Measurements from ENCODE around the gene OR6B3. TPM values are rescaled to one million over a fixed set of nuclear protein-coding genes. Genes with fewer than 3 reads are reported as not detected.

Gene OR6B3
- total RNA-seq, 3 donors from 2014 or later = 1.0 TPM; not detected in 2

DNA sequence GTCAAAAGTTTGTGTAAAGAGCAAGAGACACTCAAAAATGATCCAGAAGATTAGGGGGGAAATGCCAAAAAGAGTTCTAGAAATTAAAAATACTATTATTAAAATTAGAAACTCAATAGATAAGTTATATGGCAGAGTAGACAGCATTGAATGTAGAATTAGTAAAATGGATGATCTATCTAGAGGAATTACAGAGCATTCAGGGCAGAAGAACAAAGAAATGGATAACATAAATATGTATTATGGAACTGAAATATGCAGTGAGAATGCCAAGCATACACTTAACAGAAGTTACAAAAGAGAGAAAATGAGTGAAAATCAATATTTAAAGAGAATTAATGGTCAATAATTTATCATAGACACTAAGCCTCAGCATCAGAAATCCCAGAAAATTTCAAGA, 33.2 kb upstream of the OR6B3 start:
- intact Hi-C loops (cut with DNase I; ENCODE audit: low total_unique reads) = no loop called here
- H3K27me3 ChIP-seq = peaks cover 0 to 3% of the 10 kb centered on the region in 2 donors

DNA sequence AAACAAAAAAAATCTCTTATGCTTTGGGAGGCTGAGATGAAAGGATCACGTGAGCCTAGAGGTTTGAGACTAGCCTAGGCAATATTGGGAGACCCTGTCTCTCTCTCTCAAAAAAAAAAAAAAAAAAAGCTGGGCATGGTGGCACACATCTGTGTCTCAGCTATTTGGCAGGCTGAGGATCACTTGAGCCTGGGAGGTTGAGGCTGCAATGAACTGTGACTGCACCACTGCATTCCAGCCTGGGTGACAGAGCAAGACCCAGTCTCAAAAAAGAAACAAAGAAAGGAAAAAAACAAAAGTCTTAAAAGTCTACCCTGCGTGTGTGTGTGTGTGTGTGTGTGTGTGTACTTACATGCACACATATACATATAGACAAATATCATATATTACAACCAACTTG, 25.3 kb upstream of the OR6B3 start:
- Histone ChIP-seq H3K4me3 (no peak overlapping the region), H3K9me3 (peaks cover 0 to 15% of the 10 kb centered on the region in 2 donors), H3K27me3 (no peaks in the 10 kb centered on the region), H3K36me3 (no peaks in the 10 kb centered on the region), H3K27ac (no peak overlapping the region), H3K4me1 (no peaks in the 10 kb centered on the region)
- intact Hi-C loops (cut with DNase I; ENCODE audit: low total_unique reads) = no loop called here
- TF ChIP-seq POLR2A (IDR thresholded peaks at IDR 0.05) (no peak), CTCF (IDR thresholded peaks at IDR 0.05) (no peak), POLR2AphosphoS5 (IDR thresholded peaks at IDR 0.05) (no peak)
- DNase-seq (ENCODE audit: low spot score in 2 of 2) = no peak

More for the DNA sequence above, 33.2 kb upstream of the OR6B3 start:
- no peaks in the 10 kb centered on the region for H3K36me3 ChIP-seq
- no peak for DNase-seq (ENCODE audit: low spot score in 2 of 2)
- no peak for TF ChIP-seq POLR2A (IDR thresholded peaks at IDR 0.05)
- no peak for TF ChIP-seq CTCF (IDR thresholded peaks at IDR 0.05)
- TF ChIP-seq POLR2AphosphoS5 (IDR thresholded peaks at IDR 0.05) = no peak
- H3K9me3 ChIP-seq = peaks cover 6 to 10% of the 10 kb centered on the region in 2 donors
- H3K27ac ChIP-seq = no peak overlapping the region
- no peak overlapping the region for H3K4me3 ChIP-seq
- no peaks in the 10 kb centered on the region for H3K4me1 ChIP-seq

DNA sequence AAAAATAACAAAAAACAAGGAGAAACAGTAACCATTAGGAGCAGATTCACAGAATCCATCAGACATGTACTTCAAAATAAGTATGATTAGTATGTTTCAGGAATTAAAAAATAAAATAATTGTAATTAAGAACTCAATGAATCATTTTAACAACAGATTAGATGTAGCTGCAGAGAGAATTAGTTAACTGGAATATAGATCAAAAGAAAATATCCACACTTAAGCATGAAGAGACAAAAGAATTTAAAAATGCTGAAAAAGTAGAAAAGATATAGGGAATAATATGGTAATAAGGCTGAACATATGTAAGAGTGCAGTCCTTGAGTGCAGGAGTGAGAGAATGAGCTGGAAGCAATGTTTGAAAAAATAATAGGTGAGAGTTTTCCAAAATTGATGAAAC, 24.1 kb upstream of the OR6B3 start:
- intact Hi-C loops (cut with DNase I; ENCODE audit: low total_unique reads) = no loop called here
- H3K36me3 ChIP-seq = no peaks in the 10 kb centered on the region
- no peaks in the 10 kb centered on the region for H3K27me3 ChIP-seq
- DNase-seq (ENCODE audit: low spot score in 2 of 2) = no peak
- H3K27ac ChIP-seq = no peak overlapping the region
- TF ChIP-seq POLR2A (IDR thresholded peaks at IDR 0.05) = no peak
- no peak for TF ChIP-seq POLR2AphosphoS5 (IDR thresholded peaks at IDR 0.05)
- TF ChIP-seq CTCF (IDR thresholded peaks at IDR 0.05) = no peak
- H3K9me3 ChIP-seq = peaks cover 0 to 15% of the 10 kb centered on the region in 2 donors
- H3K4me1 ChIP-seq = no peaks in the 10 kb centered on the region
- H3K4me3 ChIP-seq = no peak overlapping the region

DNA sequence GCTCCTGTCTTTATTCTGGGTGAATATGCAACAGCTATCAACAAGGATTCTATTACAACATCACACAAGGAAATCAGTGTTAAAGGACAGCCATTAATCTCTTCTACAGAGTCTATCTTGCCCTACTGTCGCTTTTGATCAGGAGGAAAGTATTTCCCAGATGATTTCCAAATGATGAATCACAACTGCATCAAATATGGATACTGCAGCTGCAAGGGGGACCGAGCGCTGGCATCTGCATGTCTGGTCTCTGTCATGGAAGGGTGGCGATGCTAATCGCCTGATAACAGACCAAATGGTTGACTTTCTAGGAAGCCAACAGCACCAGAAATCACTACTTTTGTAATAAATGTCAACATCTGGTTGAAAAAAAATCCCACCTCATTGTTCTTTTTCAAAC, 21.2 kb upstream of the OR6B3 start:
- TF ChIP-seq POLR2AphosphoS5 (IDR thresholded peaks at IDR 0.05) (no peak), CTCF (IDR thresholded peaks at IDR 0.05) (no peak), POLR2A (IDR thresholded peaks at IDR 0.05) (no peak)
- H3K9me3 ChIP-seq = peaks cover 0 to 15% of the 10 kb centered on the region in 2 donors

GRCh38 chr2:240070907-240071306, 17.6 kb upstream of the OR6B3 start:
- Histone ChIP-seq H3K27me3 (no peaks in the 10 kb centered on the region), H3K36me3 (no peaks in the 10 kb centered on the region), H3K9me3 (peaks cover 0 to 12% of the 10 kb centered on the region in 2 donors), H3K4me1 (no peaks in the 10 kb centered on the region), H3K4me3 (no peak overlapping the region), H3K27ac (no peak overlapping the region)
- intact Hi-C loops (cut with DNase I; ENCODE audit: low total_unique reads) = no loop called here
- TF ChIP-seq POLR2A (IDR thresholded peaks at IDR 0.05) (no peak), POLR2AphosphoS5 (IDR thresholded peaks at IDR 0.05) (no peak), CTCF (IDR thresholded peaks at IDR 0.05) (no peak)
- no peak for DNase-seq (ENCODE audit: low spot score in 2 of 2)

More for the DNA sequence above, 21.2 kb upstream of the OR6B3 start:
- Histone ChIP-seq H3K4me3 (no peak overlapping the region), H3K27ac (no peak overlapping the region), H3K27me3 (no peaks in the 10 kb centered on the region), H3K36me3 (no peaks in the 10 kb centered on the region), H3K4me1 (no peaks in the 10 kb centered on the region)
- intact Hi-C loops (cut with DNase I; ENCODE audit: low total_unique reads) = no loop called here
- no peak for DNase-seq (ENCODE audit: low spot score in 2 of 2)

Data from breast epithelium (tissue), 4 donors.